ENCODE measurements around the gene NR2E1. TPM values are rescaled to one million over a fixed set of nuclear protein-coding genes. Genes with fewer than 3 reads are reported as not detected.

NR2E1 gene
- total RNA-seq, 1 experiment from 2014 or later, result not detected

- H3K9me3 ChIP-seq, result no peaks in the 10 kb centered on the region
- H3K27me3 ChIP-seq, result no peaks in the 10 kb centered on the region
- H3K4me3 ChIP-seq, result no peak overlapping the region
- no peak for DNase-seq
- peaks cover 25% of the 10 kb centered on the region for H3K36me3 ChIP-seq
These were observed 56.7 kb downstream of the NR2E1 start for GRCh38 chr6:108222504-108222903.

DNA sequence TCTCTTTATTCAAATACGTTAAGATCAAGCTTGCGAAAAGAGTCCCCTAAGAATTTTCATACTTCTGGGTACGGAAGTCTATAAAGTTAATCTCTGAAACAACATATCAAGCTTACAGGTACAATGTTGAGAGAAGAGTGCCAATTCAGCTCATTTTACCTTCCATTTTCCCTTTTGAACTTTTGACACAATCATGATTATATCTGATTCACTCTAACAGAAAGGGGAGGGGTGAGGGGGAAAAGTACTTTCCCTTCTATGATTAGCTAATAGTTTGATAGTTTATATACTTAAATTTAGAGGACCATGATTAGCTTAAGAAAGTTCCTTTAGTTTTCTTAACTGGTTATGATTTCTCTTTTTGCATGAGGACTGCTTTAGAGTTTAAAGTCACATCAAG lies 61.5 kb downstream of the NR2E1 start:
- Histone ChIP-seq H3K27me3 (no peaks in the 10 kb centered on the region), H3K36me3 (peaks cover 6% of the 10 kb centered on the region), H3K9me3 (no peaks in the 10 kb centered on the region), H3K4me3 (no peak overlapping the region)
- no peak for DNase-seq

GRCh38 chr6:108228416-108228815 lies 62.6 kb downstream of the NR2E1 start:
- Histone ChIP-seq H3K4me3 (no peak overlapping the region), H3K9me3 (no peaks in the 10 kb centered on the region), H3K36me3 (no peaks in the 10 kb centered on the region; the same call in none of the 2 replicates), H3K27me3 (no peaks in the 10 kb centered on the region)
- no peak for DNase-seq

- H3K9me3 ChIP-seq, result no peaks in the 10 kb centered on the region
- H3K36me3 ChIP-seq, result peaks cover 9% of the 10 kb centered on the region
- H3K27me3 ChIP-seq, result no peaks in the 10 kb centered on the region
- no peak for DNase-seq
- no peak overlapping the region for H3K4me3 ChIP-seq
These were observed 69.3 kb downstream of the NR2E1 start for GRCh38 chr6:108235127-108235526.

- no peak for DNase-seq
- no peak overlapping the region for H3K4me3 ChIP-seq
- H3K9me3 ChIP-seq, result no peaks in the 10 kb centered on the region
- no peaks in the 10 kb centered on the region for H3K27me3 ChIP-seq
- H3K36me3 ChIP-seq, result peaks cover 20% of the 10 kb centered on the region
These were observed 71.0 kb downstream of the NR2E1 start for GRCh38 chr6:108236791-108237190.

- DNase-seq, result no peak
- no peak overlapping the region for H3K4me3 ChIP-seq
- H3K36me3 ChIP-seq, result peaks cover 33% of the 10 kb centered on the region
- peaks cover 11% of the 10 kb centered on the region for H3K9me3 ChIP-seq
- no peaks in the 10 kb centered on the region for H3K27me3 ChIP-seq
These were observed 72.5 kb downstream of the NR2E1 start for GRCh38 chr6:108238322-108238721.

Other genes with a start within 250 kb of the NR2E1 start
- gene SEC63, start 207.8 kb upstream of the NR2E1 start, total RNA-seq (2014; rRNA removed; shearing (Covaris generic); ENCODE audit: low replicate concordance), result 7.0 and 19.2 TPM in 2 replicates
- 21.5 and 34.5 TPM in 2 replicates for gene OSTM1, start 91.3 kb upstream of the NR2E1 start, total RNA-seq (2014; rRNA removed; shearing (Covaris generic); ENCODE audit: low replicate concordance)
- 235 and 327 TPM in 2 replicates for gene SNX3, start 95.0 kb downstream of the NR2E1 start, total RNA-seq (2014; rRNA removed; shearing (Covaris generic); ENCODE audit: low replicate concordance)
- gene AFG1L, start 129.0 kb downstream of the NR2E1 start, total RNA-seq (2014; rRNA removed; shearing (Covaris generic); ENCODE audit: low replicate concordance), result 3.8 and 4.6 TPM in 2 replicates